B cell (primary cell): Measurements from ENCODE around the gene SLC40A1.

Source experiments
- CTCF ChIP-seq: fragments of 200-600 bp; IDR thresholded peaks from one replicate; pipeline ENCODE4 v1.8.0; 2022; ENCODE audit warnings: antibody characterized with exemption, mild to moderate bottlenecking
- EZH2 ChIP-seq: IDR thresholded peaks from 2 replicates; pipeline ENCODE4 v1.6.1; 2012; ENCODE audit warnings: borderline replicate concordance, low read depth, mild to moderate bottlenecking, moderate library complexity, low read length; ENCODE audit not compliant: insufficient read depth, poor library complexity, severe bottlenecking

DNA sequence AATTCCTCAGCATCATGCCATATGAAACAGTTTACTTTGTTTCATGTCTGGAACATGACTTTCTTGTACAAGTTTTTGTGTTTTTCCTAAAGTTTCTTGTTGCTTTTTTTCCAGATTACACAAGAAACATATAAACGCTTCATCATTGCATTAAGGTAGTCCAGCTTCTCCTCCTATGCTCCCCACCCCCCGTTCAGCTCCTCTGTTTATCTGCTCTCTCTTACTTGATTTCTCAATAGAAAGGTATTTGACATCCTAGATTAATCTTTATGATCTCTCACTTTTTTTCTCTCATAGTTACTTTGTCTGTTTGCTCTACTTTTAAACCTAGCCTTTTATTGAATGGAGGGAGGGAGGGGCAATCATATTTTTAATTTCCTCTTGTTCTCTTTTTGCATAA is 25.4 kb downstream of the SLC40A1 start:
- no peak for TF ChIP-seq EZH2
- TF ChIP-seq CTCF, result no peak
